Heart left ventricle (tissue), 13 donors: ENCODE measurements around the gene LRP1B.

Source experiments
- POLR2A ChIP-seq, 2 donors: fragments of 450-650 bp; IDR thresholded peaks; one replicate each; pipeline ENCODE4 v1.6.1; 2017; ENCODE audit warnings: antibody characterized with exemption in 2 of 2, mild to moderate bottlenecking in 2 of 2, moderate library complexity in 2 of 2
- TF ChIP-seq, protein P1 (sequence below), 12 donors: fragments of 200-600 bp; sonication (generic) in 4 of 12; IDR thresholded peaks; one replicate each; pipeline versions ENCODE4 v1.5.0 to v1.8.0; 2018 to 2022; ENCODE audit warnings: antibody characterized with exemption in 12 of 12, mild to moderate bottlenecking in 5 of 12
- donor health status: ischemic (EF 13 %, LVEDD 7.1; RV severe dilation, severe dysfunction).
- donor health status: DM: no; HTN: yes; CAD: no.
- donor health status: DM: no; HTN: no; CAD: no.
- donor health status: ischemic (EF 25% LVEDD 6.9; RV normal size, moderate dysfunction).
- donor health status: ischemic (EF 25% LVEDD 5.7; RV mildly dilated, moderate dysfunction).
- donor health status: ischemic (EF 35%, LVEDD 5.7; RV mildly dilated, moderate dysfunction).
- donor health status: nonischemic (EF 11% LVEDD 7.7; RV severe dilation, severe dysfunction).
- donor health status: DM: yes; HTN: yes; CAD: no.
- donor health status: PGD.
- donor health status: ischemic (EF 29% LVEDD 5.4; RV normal size, mild dysfunction).
- donor health status: nonischemic (EF 23%, LVEDD 6.1; RV moderate dilation, normal function).

GRCh38 chr2:142069251-142069888 lies 61.4 kb downstream of the LRP1B start:
- TF ChIP-seq, protein P1, sequence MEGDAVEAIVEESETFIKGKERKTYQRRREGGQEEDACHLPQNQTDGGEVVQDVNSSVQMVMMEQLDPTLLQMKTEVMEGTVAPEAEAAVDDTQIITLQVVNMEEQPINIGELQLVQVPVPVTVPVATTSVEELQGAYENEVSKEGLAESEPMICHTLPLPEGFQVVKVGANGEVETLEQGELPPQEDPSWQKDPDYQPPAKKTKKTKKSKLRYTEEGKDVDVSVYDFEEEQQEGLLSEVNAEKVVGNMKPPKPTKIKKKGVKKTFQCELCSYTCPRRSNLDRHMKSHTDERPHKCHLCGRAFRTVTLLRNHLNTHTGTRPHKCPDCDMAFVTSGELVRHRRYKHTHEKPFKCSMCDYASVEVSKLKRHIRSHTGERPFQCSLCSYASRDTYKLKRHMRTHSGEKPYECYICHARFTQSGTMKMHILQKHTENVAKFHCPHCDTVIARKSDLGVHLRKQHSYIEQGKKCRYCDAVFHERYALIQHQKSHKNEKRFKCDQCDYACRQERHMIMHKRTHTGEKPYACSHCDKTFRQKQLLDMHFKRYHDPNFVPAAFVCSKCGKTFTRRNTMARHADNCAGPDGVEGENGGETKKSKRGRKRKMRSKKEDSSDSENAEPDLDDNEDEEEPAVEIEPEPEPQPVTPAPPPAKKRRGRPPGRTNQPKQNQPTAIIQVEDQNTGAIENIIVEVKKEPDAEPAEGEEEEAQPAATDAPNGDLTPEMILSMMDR (IDR thresholded peaks at IDR 0.05): no peak
- no peak for TF ChIP-seq POLR2A (IDR thresholded peaks at IDR 0.05)
